Measurements from ENCODE around the gene DHODH.
"Not testable (repeated sequence)": the region's sequence is repeated elsewhere in the genome, so short reads cannot be mapped to it uniquely, and the experiment has no call there.

DHODH gene

DNA sequence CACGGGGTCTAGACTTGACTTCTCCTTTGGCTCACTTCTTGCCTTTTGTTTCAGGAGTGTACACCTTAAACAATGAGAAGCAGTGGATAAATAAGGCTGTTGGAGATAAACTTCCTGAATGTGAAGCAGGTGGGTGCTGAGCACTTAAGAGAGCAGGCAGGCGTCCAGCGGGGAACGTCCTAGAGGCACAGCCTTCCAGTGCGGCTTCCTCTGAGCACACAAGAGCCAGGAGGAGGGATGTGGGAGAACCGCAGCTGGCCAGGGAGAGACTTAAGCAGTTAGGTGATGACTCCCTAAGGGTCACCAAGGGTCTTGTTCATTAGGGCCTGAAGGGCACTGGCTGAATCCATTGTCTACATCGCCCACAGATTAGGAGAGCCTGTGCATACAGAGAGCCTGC, 50.5 kb downstream of the DHODH start:
- not testable (repeated sequence) for H2AFZ ChIP-seq (ENCODE audit: low read length); H3K4me2 ChIP-seq (ENCODE audit: low read length); H3K27me3 ChIP-seq (ENCODE audit: insufficient read depth, low read length); H3K9me3 ChIP-seq (ENCODE audit: low read length); H3F3A ChIP-seq (ENCODE audit: insufficient read depth, low read length); H3K9me2 ChIP-seq (ENCODE audit: low read depth, low read length); H3K79me2 ChIP-seq (ENCODE audit: insufficient read depth, low read length); H3K36me3 ChIP-seq (ENCODE audit: insufficient read depth, low read length); H3K9ac ChIP-seq (ENCODE audit: low read length); H3K4me3 ChIP-seq (ENCODE audit: low read depth, low read length, poor library complexity, severe bottlenecking); H3K27ac ChIP-seq (ENCODE audit: low read depth, low read length, poor library complexity, severe bottlenecking); H3K4me1 ChIP-seq (ENCODE audit: insufficient read depth, low read length, severe bottlenecking); H4K20me1 ChIP-seq (ENCODE audit: insufficient read depth, low read length)

DNA sequence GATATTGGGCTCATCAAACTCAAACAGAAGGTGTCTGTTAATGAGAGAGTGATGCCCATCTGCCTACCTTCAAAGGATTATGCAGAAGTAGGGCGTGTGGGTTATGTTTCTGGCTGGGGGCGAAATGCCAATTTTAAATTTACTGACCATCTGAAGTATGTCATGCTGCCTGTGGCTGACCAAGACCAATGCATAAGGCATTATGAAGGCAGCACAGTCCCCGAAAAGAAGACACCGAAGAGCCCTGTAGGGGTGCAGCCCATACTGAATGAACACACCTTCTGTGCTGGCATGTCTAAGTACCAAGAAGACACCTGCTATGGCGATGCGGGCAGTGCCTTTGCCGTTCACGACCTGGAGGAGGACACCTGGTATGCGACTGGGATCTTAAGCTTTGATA, 51.9 kb downstream of the DHODH start:
- no peaks in the 10 kb centered on the region for H3K9me2 ChIP-seq (ENCODE audit: low read depth, low read length)
- no peaks in the 10 kb centered on the region for H4K20me1 ChIP-seq (ENCODE audit: insufficient read depth, low read length)
- H3K79me2 ChIP-seq (ENCODE audit: insufficient read depth, low read length): no peaks in the 10 kb centered on the region
- H3K9ac ChIP-seq (ENCODE audit: low read length): no peak overlapping the region
- 0 out of 2 replicates have a peak, but pooled peaks cover 7% of the 10 kb centered on the region for H3K27me3 ChIP-seq (ENCODE audit: insufficient read depth, low read length)
- no peaks in the 10 kb centered on the region for H3K4me1 ChIP-seq (ENCODE audit: insufficient read depth, low read length, severe bottlenecking)
- no peak overlapping the region for H3K4me3 ChIP-seq (ENCODE audit: low read depth, low read length, poor library complexity, severe bottlenecking)
- no peak overlapping the region for H3K4me2 ChIP-seq (ENCODE audit: low read length)
- no peak overlapping the region for H2AFZ ChIP-seq (ENCODE audit: low read length)
- H3K9me3 ChIP-seq (ENCODE audit: low read length): no peaks in the 10 kb centered on the region
- H3K27ac ChIP-seq (ENCODE audit: low read depth, low read length, poor library complexity, severe bottlenecking): no peak overlapping the region
- no peaks in the 10 kb centered on the region for H3K36me3 ChIP-seq (ENCODE audit: insufficient read depth, low read length)
- no peaks in the 10 kb centered on the region for H3F3A ChIP-seq (ENCODE audit: insufficient read depth, low read length)
- no peak for TF ChIP-seq EZH2 (IDR thresholded peaks at IDR 0.05; ENCODE audit: borderline replicate concordance, low read length)
- TF ChIP-seq, protein P1, sequence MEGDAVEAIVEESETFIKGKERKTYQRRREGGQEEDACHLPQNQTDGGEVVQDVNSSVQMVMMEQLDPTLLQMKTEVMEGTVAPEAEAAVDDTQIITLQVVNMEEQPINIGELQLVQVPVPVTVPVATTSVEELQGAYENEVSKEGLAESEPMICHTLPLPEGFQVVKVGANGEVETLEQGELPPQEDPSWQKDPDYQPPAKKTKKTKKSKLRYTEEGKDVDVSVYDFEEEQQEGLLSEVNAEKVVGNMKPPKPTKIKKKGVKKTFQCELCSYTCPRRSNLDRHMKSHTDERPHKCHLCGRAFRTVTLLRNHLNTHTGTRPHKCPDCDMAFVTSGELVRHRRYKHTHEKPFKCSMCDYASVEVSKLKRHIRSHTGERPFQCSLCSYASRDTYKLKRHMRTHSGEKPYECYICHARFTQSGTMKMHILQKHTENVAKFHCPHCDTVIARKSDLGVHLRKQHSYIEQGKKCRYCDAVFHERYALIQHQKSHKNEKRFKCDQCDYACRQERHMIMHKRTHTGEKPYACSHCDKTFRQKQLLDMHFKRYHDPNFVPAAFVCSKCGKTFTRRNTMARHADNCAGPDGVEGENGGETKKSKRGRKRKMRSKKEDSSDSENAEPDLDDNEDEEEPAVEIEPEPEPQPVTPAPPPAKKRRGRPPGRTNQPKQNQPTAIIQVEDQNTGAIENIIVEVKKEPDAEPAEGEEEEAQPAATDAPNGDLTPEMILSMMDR (IDR thresholded peaks at IDR 0.05; ENCODE audit: low read length): no peak

GRCh38 chr16:72061564-72061963, 53.0 kb downstream of the DHODH start:
- H3K4me3 ChIP-seq (ENCODE audit: low read depth, low read length, poor library complexity, severe bottlenecking): no peak overlapping the region
- H3K9me3 ChIP-seq (ENCODE audit: low read length): no peaks in the 10 kb centered on the region
- H3K9ac ChIP-seq (ENCODE audit: low read length): no peak overlapping the region
- no peak overlapping the region for H3K4me2 ChIP-seq (ENCODE audit: low read length)
- no peaks in the 10 kb centered on the region for H3K9me2 ChIP-seq (ENCODE audit: low read depth, low read length)
- no peaks in the 10 kb centered on the region for H3K4me1 ChIP-seq (ENCODE audit: insufficient read depth, low read length, severe bottlenecking)
- H3K27ac ChIP-seq (ENCODE audit: low read depth, low read length, poor library complexity, severe bottlenecking): no peak overlapping the region
- no peak for TF ChIP-seq EZH2 (IDR thresholded peaks at IDR 0.05; ENCODE audit: borderline replicate concordance, low read length)
- TF ChIP-seq, protein P1 (IDR thresholded peaks at IDR 0.05; ENCODE audit: low read length): no peak
- H3F3A ChIP-seq (ENCODE audit: insufficient read depth, low read length): no peaks in the 10 kb centered on the region
- 0 out of 2 replicates have a peak, but pooled peaks cover 7% of the 10 kb centered on the region for H3K27me3 ChIP-seq (ENCODE audit: insufficient read depth, low read length)
- no peak overlapping the region for H2AFZ ChIP-seq (ENCODE audit: low read length)
- no peaks in the 10 kb centered on the region for H4K20me1 ChIP-seq (ENCODE audit: insufficient read depth, low read length)
- no peaks in the 10 kb centered on the region for H3K79me2 ChIP-seq (ENCODE audit: insufficient read depth, low read length)
- H3K36me3 ChIP-seq (ENCODE audit: insufficient read depth, low read length): no peaks in the 10 kb centered on the region

- no peaks in the 10 kb centered on the region for H3K79me2 ChIP-seq (ENCODE audit: insufficient read depth, low read length)
- no peak overlapping the region for H3K4me2 ChIP-seq (ENCODE audit: low read length)
- no peaks in the 10 kb centered on the region for H3K9me2 ChIP-seq (ENCODE audit: low read depth, low read length)
- H4K20me1 ChIP-seq (ENCODE audit: insufficient read depth, low read length): no peaks in the 10 kb centered on the region
- H3F3A ChIP-seq (ENCODE audit: insufficient read depth, low read length): no peaks in the 10 kb centered on the region
- H2AFZ ChIP-seq (ENCODE audit: low read length): no peak overlapping the region
- H3K27me3 ChIP-seq (ENCODE audit: insufficient read depth, low read length): 0 out of 2 replicates have a peak, but pooled peaks cover 7% of the 10 kb centered on the region
- no peak overlapping the region for H3K27ac ChIP-seq (ENCODE audit: low read depth, low read length, poor library complexity, severe bottlenecking)
- no peaks in the 10 kb centered on the region for H3K4me1 ChIP-seq (ENCODE audit: insufficient read depth, low read length, severe bottlenecking)
- no peak for TF ChIP-seq EZH2 (IDR thresholded peaks at IDR 0.05; ENCODE audit: borderline replicate concordance, low read length)
- TF ChIP-seq, protein P1 (IDR thresholded peaks at IDR 0.05; ENCODE audit: low read length): no peak
- H3K9ac ChIP-seq (ENCODE audit: low read length): no peak overlapping the region
- H3K9me3 ChIP-seq (ENCODE audit: low read length): no peaks in the 10 kb centered on the region
- H3K4me3 ChIP-seq (ENCODE audit: low read depth, low read length, poor library complexity, severe bottlenecking): no peak overlapping the region
- no peaks in the 10 kb centered on the region for H3K36me3 ChIP-seq (ENCODE audit: insufficient read depth, low read length)
Measured at GRCh38 chr16:72064361-72064894, 55.9 kb downstream of the DHODH start.

Measured in OCI-LY1 (cell line).